Activated CD8-positive, alpha-beta memory T cell treated with anti-CD3 and anti-CD28 coated beads for 4 hours (primary cell): Measurements from ENCODE around the gene SLC6A1.

ENCODE experiments used
- DNase-seq, 2 donors: peaks; one replicate each; pipeline ENCODE4 v3.0.0-alpha.2; 2020; ENCODE audit warnings: low read depth in 2 of 2

Gene SLC6A1

DNA sequence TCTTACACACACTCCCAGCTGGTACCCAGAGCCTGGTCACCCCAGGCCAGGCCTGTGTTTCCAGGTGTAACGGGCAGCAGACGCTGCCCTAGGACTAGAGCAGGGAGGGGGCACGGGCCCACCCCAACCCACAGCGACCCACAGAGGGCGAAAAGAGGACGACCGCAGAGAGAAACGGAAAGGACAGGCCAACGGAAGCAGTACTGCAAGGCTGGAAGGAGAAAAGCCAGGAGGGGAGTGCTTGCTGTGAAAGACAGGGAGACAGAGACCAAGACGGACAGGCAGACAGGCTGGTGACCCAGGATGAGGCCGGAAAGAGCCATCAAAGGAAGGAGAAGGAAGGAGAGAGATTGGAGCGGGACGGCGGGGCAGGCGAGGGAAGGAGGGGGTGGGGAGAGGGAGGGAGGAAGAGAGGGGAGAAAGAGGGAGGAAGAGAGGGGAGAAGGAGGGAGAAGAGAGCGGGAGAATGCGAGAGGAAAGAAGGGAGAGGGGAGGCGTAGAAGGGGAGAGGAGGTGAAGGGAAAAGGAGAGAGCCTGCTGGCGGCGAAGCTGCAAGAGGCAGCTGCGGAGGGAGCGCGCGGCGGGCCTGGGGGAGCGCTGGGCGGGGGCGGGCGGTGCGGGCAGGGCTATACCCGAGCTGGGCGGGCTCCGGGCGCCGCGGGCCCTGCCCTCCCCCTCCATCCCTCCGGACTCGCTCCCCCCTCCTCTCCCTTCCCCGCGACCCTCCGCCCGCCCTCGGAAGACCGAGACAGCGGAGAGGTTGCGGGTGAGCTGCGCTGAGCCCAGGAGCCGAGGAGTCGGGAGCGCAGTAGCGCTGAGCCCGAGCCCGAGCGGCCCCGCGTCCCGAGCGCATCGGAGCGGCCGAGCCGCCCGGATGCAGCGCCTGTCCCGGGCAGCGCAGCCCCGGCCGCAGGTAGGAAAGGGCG lies at the start of gene SLC6A1:
SLC6A1 (plus strand) TSS at position 732 of the 926 bp plus-strand sequence. CDS start 24,464 bp downstream, outside the sequence.
- no peak for DNase-seq

DNA sequence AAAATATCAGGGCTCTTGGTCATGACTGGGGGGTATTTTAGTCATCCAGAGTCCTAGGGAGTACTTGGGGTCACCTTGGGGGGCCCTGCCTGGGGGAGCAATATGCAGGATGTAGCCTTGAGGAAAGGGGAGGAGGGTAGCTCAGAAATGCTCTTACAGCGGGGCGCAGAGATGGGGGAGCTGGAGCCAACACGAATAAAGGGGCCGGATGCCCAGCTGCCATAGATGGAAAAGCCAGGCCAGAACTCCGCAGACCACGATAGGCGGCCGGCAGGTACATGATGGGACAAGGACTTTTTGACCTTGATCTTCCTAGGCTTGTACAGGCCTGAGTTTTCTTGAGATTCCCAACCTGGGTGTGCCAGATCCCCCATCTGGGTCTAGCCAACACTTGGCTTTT lies 47.7 kb upstream of the SLC6A1 start:
- no peak for DNase-seq

DNA sequence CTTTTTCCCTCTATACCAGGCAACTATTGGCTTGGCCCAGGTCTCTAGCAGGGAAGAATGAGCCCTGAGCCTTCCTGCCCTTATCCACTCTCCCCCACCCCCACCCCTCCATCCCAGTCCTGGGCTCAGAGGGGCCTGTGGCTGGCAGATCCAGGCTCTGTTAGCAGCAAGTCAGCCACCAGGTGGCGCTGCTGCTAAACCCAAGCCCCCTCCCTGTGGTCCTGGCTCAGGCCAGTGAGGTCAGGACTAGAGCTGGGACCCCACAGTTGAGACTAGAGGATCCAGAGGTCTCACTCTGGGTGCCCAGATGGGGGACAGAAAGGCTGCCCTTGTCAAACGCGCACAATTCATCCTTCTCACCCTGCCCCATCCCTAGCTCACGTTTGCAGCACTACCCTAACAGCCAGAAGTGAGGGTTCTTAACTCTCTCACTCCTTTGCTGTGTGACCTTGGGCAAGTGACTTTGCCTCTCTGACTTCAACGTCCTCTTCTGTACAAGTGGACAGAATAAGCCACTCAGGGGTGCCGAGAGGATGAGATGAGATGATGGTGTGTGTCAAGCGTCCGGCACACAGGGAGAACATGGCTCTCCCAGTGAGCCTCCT lies 46.8 kb upstream of the SLC6A1 start:
- DNase-seq, result peak in 1 of 2 donors; percentile 8

DNA sequence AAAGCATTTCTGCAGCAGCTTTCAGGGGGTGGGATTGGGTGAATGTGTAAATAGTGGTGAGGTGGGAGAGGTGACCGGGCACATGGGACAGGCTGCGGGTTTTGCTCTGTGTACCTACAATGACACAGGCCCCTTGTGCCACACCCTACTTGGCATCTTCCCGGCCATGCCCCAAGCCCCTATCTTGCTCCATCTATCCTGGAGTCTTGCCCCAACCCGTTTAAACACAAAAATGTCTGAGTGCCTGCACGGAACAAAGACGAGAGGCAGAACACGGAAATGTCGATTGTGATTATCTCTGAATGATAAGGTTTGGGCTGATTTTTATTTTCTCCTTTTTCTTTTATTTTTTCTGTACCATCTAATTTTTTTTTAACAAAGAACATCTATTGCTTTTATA lies 46.0 kb upstream of the SLC6A1 start:
- DNase-seq, result no peak

DNA sequence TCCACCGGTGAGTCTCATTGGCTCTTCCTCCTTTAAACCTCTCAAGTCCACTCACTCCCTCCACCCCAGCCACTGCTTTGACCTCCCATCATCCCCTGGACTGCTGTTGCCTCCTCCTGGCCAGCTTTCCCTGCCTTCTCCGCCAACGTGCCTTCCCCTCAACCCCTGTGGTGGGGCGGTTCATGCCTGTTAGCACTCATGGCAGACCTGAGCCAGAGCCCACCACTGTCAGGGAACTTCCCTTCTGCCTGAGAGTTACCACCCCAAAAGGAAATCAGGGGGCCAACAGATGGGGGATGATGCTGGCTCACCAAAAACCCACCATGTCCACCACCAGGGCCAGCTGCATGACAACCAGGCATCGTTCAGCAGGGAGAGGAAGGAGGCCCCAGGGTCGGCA lies 44.2 kb upstream of the SLC6A1 start:
- DNase-seq, result no peak

DNA sequence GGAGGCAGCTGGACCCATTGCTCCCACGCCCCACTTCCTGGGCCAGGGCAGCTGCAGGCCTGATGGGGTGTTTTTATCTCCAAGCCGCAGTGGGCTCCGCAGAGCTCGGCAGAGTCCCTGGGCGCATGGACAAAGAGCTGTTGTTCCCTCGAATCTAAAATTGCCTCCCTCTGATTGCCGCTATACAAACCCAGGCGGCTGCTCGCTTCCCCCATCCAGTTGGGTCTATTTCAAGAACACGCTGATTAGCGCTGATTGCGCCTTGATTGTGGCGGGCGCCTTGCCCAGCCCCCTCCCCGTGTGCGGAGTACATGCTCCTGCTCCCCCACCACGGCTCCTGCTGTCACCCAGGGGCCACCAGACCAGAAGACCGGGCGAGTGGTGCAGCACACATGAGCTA lies 43.4 kb upstream of the SLC6A1 start:
- no peak for DNase-seq

DNA sequence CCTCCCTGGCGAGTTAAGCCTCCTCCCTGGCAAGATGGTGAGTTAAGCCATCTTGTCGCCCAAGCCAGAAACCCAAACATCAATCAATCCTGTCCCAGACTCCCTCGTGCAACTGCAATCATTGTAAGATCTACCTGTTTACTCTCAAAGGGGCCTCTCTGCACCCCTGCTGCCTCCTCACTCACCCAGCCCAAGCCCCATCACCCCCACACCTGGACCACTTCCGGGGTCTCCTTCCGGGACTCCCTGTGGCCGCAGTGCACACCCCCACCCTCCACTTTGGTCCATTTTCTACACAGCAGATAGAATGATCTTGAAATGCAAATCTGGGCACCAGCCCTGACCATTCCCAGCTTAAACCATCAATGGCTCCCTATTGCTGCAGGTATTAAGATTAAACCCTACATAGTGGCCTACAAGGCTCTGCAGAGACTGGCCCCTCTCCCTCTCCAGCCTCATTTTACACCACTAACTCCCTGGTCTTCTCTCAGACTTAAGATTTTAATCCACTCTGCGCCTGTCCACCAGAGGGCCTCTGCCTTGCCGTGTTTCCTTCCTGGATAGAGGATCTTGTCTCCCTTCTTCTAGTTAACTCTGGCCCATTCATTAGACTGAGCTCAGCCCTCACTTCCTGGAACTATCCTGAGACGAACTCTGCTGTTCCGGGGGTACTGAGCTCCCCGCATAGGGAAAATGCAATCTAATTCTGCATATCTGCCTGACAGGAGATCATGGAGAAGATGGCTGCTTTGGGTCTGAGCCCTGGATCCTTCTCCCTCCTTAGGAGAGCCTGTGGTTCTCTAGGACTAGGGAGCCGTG lies 41.9 kb upstream of the SLC6A1 start:
- no peak for DNase-seq

DNA sequence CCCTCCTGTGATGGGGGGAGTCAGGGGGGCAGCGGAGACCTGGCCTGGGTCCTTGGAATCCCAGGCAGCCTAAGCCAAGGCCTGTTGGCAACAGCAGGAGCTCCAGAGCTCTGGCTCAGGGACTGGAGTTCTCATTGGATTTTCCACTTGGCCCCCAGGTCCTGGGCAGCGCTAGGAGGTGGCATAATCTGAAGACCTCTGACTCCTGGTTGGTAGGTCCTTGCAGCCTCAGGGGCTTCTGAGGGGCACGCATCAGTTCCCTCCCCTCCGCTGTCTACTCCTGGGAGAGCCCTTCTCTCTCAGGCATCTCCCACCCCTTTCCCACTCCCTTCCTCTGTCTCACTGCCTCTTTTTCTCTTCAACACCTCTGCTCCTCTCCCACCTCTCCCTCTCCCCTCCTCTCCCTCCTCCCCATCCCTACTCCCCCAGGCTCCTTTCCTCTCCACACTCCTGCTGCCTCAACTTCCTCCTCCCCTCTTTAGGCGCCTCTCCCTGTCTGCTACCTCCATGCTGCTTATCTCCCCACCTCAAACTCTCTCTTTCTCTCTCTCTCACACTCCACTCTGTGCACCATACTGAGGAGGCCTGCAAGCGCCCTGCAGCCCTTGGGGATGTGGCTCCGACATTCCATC lies 41.1 kb upstream of the SLC6A1 start:
- DNase-seq, result no peak

DNA sequence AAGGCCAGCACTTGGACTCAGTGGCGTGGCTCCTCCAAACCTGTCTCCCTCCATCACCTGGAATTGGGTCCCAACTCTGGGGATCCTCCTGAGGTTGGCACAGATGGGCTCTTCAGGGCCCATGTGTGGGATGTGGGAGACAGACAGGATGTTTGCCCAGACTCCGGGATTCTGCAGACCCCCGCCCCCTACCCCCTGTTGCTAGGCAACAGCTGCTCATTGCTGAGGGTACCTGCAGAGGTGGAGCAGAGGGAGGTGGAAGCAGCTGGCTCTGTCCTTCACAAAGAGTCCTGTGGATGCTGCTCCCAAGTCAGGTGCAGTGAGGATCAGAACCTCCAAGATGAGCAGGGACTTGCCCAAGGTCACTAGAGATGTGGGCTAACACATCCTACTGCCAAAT lies 40.0 kb upstream of the SLC6A1 start:
- DNase-seq, result no peak

DNA sequence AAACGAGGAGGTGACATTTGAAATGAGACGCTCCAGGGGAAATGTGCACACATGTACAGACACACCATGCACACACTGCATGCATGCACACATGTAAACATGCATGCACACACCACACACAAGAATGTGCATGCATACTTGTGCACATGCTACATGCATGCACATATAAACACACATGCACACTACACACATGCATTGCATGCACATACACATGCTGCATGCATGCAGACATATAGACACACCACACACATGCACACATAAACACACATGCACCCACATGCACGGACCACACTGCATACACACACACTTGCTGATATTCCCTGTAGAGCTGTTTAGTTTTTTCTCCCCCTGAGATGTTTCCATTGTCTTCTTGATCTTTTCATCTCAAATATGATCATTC lies 37.8 kb upstream of the SLC6A1 start:
- DNase-seq, result no peak

DNA sequence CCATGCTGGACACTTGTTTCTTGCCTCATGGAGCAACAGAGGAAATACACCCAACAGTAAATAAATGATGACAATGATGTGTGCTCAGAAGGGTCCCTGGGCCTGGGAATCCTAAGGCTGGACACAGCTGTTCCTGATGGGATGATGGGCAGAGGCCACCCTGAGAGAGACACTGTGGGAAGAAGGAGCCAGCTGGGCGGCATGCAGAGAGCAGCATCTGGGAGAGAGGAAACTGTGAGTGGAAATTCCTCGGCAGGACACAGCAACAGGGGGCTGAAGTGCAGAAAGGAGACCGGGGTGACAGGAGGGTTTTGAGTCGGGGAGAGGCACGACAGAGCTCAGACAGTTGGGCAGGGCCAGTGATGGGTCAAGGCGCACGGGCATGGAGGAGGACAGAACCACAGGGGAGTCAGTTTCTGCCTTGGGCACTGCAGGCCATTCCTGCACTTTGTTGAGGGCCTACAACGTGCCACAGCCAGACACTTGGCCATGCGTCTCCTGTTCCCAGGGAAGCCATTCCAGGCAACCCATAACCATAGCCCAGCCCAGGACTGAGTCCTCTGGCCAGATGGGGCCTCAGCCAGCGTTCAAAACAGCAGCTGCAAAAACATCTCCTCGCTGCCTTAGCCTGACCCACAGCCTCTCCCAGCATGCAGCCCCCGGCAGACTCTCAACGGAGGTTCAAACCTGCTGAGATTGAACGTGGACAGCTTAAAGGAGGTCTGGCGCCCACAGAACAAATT lies 36.7 kb upstream of the SLC6A1 start:
- DNase-seq, result no peak

DNA sequence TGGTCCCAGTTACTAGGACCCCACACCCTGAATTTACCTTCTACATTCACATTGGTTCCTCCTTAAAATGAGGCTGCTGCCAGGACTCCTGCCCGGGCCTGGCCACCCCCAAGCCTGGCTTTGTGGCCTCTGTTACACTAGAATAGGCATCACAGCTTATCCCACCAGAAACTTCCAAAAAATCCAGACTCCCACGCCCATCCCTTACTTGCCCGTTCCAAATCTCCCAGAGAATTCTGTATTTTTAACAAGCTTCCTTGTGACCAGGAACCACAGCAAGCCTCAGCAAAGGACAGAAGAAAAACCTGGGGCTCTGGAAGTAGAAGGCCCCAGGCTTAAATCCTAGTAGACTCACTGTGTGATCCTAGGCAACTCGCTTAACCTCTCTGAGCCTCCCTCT lies 36.0 kb upstream of the SLC6A1 start:
- DNase-seq, result no peak

DNA sequence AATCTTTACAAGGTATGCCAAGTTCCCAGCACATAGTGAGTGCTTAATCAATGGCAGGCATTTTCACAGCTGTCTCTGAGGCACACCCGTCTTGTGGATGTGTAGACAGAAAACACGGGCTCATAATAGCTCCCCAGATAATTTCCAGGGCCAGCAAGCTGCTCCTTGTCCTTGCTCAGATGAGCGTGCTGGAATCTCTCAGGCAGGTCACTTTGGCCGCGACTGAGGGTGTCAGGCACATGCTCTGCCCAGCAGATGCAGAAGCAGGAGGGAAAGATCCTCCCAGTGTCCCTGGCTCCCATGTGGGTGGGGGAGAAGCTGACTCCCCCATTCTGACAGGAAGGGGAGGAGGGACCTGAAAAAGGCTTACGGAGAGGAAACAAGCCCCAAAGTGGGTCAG lies 35.6 kb upstream of the SLC6A1 start:
- DNase-seq, result no peak

DNA sequence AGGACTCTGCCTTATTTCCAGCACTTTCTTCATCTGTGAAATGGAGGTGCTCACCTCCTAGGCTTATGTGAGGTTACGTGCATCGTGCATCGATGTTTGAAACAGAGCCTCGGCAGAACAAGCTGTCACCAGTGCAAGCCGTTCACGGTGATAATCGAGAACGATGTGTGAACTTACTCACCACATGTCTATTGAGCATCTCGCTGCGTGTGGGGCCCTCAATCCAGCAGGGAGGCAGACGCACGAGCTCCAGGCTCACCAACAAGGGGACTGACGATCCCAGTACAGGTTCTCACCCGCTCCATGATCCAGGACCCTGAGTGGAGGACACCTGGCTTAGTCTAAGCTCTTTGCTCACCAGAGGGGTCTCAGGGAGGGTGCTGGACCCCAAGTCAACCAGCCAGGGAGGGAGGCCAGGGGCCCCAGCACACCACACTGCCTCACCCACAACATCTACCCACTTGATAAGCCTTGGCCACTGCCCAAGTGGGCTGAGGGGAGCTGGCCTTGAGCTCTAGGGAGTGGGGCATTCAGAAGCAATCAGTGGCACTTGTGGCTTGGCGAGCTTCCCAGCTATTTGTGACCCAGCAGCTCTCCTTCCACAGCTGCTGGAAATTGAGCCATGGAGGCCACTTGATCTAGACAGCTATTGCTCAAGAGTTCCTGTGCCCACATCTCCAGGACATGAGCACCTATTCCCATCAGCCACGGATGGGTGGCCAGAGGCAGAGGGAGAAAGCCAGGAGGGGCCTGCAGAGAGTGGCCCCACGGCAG lies 34.4 kb upstream of the SLC6A1 start:
- DNase-seq, result no peak

DNA sequence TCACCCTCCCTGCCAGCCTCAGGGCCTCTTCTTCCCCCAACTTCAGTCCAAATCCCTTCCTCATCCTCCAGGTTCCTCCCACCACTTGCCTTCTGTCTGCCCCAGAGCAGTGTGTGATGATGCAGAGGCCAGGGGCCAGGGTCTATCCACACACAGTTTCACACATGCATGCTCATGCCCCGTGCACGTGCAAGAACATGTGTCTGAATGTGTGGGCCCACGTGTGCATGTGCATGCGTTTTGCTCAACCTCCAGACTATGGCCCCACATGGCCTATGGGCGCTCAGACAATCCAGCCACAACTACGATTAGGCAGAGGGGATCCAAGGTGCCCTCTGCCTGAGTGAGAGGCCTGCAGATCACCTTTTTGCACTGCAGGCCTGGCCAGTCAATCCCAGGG lies 32.3 kb upstream of the SLC6A1 start:
- DNase-seq, result no peak

DNA sequence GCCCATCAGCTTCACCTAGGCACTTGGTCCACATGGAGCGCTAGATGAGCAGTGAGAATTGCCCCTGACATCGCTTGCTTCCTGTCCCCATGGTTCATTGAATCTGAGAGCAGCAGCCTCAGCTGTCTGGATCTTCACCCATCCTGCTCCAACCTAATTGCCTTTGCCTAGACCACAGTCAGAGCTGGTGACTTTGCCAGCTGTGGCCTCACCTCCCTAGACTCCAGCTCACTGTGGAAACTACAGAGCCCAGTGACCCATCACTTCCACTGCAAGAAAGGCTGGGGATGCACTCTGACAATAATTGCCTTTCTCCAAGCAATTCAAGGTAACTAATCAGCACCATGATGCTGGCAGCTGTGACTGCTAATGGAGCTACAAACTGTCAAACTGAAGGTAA lies 30.6 kb upstream of the SLC6A1 start:
- no peak for DNase-seq

DNA sequence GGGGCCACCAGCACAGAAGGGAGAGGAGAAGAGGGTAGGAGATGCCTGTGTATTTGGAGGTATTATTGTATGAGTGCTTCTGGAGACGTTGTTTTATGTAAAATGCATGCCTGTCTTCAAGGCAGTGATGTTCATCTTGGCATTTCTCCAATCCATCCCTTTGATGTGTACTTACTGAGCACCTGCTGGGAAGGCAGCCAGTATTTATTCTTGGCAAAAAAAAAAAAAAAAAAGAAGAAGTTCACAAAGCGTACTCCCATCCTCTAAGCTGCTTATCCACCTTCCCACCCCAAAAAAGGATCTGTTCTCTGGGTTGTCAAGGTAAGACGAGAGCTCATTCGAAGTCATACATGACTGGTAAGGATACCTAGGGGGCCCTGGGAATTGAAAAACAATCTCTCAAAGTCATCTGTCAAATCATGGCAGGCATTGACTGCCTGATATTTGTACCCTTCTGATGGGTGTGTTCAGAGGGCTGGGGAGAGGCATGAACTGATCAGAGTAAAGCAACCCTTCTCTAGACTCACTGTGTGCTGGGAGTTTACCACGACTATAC lies 30.0 kb upstream of the SLC6A1 start:
- DNase-seq, result no peak

DNA sequence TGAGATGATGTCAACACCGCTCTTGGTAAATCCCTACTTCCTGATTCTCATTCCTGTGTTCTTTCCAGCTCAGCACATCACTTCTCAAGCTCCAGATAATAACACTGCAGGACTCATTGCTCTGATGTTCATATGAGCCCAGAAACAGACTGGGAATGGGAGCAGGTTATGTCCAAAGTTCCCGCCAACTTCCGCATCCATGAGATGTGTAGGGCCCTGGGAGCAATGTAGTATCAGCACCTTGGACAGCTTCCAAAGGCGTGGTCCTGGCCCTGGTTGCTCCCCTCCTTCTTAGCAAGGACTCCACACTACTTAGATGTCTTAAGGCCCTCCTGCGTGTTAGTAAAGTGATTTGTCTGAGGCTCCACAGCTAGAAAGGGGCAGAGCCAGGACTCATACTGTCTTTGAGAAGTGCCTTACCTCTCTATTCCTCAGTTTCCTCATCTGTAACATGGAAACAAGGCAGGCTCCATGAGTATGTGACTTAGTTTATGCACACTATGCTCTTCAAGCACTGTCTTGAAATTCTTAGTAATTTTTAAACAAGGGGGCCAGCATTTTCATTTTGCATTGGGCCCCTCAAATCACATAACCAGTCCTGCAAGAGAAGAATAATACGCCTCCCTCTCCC lies 27.9 kb upstream of the SLC6A1 start:
- DNase-seq, result no peak

DNA sequence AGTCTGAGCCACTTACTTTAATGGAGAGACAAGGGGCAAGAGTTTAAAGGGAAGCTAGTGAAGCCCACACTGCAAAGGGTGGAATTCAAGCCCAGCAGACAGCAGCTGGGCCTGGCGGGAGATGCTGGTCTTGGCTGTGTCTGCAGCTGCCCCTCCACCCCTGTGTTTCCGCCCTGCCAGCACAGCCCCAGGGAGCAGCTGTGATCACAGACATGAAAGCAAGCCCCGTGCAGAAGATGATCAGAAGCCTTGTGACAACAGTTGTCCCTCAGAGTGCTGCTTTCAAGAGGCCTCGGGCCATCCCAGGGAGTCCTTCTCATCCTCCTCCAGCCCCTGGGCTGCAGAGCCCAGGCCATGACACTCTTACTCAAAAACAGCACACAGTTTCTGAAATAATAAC lies 24.1 kb upstream of the SLC6A1 start:
- DNase-seq, result no peak
